ENCODE data around the gene HMOX2. TPM values are rescaled to one million over a fixed set of nuclear protein-coding genes. Genes with fewer than 3 reads are reported as not detected.
A peak's percentile ranks its signal among the peaks of the same experiment; 100 is the strongest.

HMOX2 gene
- total and polyA plus RNA-seq, 2 donors from 2014 or later, result 56.4 to 116 TPM

DNA sequence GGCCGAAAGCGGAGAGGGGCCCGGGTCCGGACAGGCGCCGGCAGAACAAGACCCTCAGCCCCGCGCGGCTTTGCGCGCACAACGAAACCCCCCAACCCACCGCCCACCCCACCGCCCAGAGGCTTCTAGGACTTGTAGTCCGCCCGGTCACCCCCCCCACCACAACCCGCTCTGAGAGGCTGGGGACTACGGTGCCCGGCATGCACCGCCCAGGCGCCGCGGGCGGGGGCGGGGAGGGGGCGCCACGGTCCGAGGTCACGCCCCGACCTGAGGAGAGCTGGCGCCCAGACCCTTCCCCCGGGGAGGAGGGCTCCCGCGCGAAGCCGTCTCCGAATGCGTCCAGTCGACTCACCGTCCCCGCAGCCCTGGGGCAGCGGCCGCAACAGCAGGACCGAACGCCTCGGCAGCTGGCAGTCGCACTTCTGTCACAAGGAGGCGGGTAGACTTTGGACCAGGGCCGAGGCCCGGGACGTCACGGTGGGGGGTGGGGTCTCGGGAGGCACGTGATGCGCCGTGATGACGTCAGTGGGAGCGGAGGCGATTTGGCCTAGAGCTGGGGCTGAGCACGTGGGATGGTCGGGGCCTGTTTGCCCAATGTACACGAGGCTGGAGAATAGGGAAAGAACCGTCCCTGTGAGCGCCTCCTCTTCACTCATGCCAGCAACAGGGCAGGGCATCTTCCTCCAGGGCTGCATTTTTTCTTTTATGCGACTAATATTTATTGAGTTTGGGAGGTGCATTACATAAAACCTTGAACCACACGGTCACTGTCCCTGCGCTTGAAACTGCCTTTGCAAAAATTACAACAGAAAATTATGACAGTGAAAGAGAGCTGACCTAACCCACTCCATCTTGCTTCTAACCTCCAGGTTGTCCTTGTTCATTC lies 62.4 kb downstream of the HMOX2 start, which contains the start of gene CDIP1:
Gene CDIP1 (minus strand): TSS at position 424 of the 886 bp plus-strand sequence. CDS start 24,643 bp downstream, outside the sequence.
- Histone ChIP-seq H3K9ac (ENCODE audit: low read length in 3 of 3) (peak within 1 kb of the TSS in 2 of 3 donors; percentile 57 to 80), H3K9me3 (ENCODE audit: control insufficient read depth in 2 of 3, insufficient read depth in 1 of 3, low read length in 3 of 3) (peaks cover 0 to 10% (median 0%) of the 10 kb centered on the region in 3 donors), H3K27me3 (ENCODE audit: control insufficient read depth, insufficient read depth, low read length) (no peaks in the 10 kb centered on the region), H3K27ac (ENCODE audit: low read depth in 2 of 2, low read length in 2 of 2) (peak within 1 kb of the TSS; percentile 77 to 94), H3K4me1 (ENCODE audit: control insufficient read depth in 2 of 3, insufficient read depth in 2 of 3, low read depth in 1 of 3, low read length in 3 of 3) (peaks cover 0 to 11% (median 0%) of the 10 kb centered on the region in 3 donors), H3K36me3 (ENCODE audit: control insufficient read depth in 2 of 3, insufficient read depth in 3 of 3, low read length in 3 of 3) (no peaks in the 10 kb centered on the region), H3K4me3 (ENCODE audit: low read length in 3 of 3) (peak within 1 kb of the TSS; percentile 60 to 81 (median 60))
- DNase-seq, result peak; percentile 96 to 99 (median 97)
- intact Hi-C loops (cut with DNase I), result no loop called here
- FAIRE-seq, result peak; percentile 62
- TF ChIP-seq, protein P1, sequence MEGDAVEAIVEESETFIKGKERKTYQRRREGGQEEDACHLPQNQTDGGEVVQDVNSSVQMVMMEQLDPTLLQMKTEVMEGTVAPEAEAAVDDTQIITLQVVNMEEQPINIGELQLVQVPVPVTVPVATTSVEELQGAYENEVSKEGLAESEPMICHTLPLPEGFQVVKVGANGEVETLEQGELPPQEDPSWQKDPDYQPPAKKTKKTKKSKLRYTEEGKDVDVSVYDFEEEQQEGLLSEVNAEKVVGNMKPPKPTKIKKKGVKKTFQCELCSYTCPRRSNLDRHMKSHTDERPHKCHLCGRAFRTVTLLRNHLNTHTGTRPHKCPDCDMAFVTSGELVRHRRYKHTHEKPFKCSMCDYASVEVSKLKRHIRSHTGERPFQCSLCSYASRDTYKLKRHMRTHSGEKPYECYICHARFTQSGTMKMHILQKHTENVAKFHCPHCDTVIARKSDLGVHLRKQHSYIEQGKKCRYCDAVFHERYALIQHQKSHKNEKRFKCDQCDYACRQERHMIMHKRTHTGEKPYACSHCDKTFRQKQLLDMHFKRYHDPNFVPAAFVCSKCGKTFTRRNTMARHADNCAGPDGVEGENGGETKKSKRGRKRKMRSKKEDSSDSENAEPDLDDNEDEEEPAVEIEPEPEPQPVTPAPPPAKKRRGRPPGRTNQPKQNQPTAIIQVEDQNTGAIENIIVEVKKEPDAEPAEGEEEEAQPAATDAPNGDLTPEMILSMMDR (IDR thresholded peaks at IDR 0.05; ENCODE audit: borderline replicate concordance, extremely low read depth, insufficient read depth), result no peak

DNA sequence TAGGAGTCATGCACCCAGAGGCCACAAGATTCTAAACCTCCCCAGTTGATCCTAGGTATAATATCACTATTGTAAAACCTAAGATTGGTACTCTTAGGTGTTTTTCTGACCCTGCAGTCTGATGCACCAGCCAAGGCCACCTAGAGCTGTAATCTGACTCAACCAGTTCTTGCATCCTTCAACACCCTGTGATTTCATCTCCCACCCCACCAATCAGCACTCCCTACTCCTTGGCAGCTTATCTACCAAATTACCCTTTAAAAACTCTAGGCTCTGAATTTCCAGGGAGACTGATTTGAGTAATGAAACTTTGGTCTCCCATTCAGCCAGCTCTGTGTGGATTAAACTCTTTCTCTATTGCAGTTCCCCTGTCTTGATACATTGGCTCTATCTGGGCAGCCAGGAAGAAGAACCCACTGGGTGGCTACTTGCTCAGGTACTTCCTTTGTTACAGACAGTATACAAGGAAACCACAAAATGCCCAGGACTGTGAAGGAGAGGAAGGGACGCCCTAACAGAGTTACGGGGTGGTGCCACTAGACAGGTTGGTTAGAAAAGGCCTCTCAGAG lies 63.6 kb downstream of the HMOX2 start:
- Histone ChIP-seq H3K9ac (ENCODE audit: low read length in 3 of 3) (no peak overlapping the region), H3K4me3 (ENCODE audit: low read length in 3 of 3) (no peak overlapping the region), H3K4me1 (ENCODE audit: control insufficient read depth in 2 of 3, insufficient read depth in 2 of 3, low read depth in 1 of 3, low read length in 3 of 3) (peaks cover 0 to 8% (median 0%) of the 10 kb centered on the region in 3 donors), H3K27ac (ENCODE audit: low read depth in 2 of 2, low read length in 2 of 2) (no peak overlapping the region), H3K36me3 (ENCODE audit: control insufficient read depth in 2 of 3, insufficient read depth in 3 of 3, low read length in 3 of 3) (no peaks in the 10 kb centered on the region), H3K27me3 (ENCODE audit: control insufficient read depth, insufficient read depth, low read length) (no peaks in the 10 kb centered on the region), H3K9me3 (ENCODE audit: control insufficient read depth in 2 of 3, insufficient read depth in 1 of 3, low read length in 3 of 3) (peaks cover 0 to 10% (median 0%) of the 10 kb centered on the region in 3 donors)
- intact Hi-C loops (cut with DNase I), result no loop called here
- TF ChIP-seq, protein P1 (IDR thresholded peaks at IDR 0.05; ENCODE audit: borderline replicate concordance, extremely low read depth, insufficient read depth), result no peak
- DNase-seq (no peak), FAIRE-seq (no peak)

DNA sequence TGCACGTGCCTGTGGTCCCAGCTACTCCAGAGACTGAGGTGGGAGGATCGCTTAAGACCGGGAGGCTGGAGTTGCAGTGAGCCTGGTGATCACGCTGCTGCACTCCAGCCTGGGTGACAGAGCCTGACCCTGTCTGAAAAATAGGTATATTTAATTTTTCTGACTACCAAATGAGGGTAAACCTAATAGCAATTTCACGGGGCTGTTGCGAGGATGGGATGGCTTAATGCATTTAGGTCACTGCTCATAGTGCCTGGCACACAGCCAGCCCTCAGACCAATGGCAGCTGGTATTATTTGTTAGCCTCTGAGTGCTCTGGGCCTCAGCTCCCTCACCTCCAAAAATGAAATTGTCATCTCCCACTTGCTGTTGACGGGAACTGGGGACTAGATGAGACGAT lies 68.3 kb downstream of the HMOX2 start:
- Histone ChIP-seq H3K4me3 (ENCODE audit: low read length in 3 of 3) (no peak overlapping the region), H3K27me3 (ENCODE audit: control insufficient read depth, insufficient read depth, low read length) (no peaks in the 10 kb centered on the region), H3K4me1 (ENCODE audit: control insufficient read depth in 2 of 3, insufficient read depth in 2 of 3, low read depth in 1 of 3, low read length in 3 of 3) (no peaks in the 10 kb centered on the region), H3K9me3 (ENCODE audit: control insufficient read depth in 2 of 3, insufficient read depth in 1 of 3, low read length in 3 of 3) (peaks cover 0 to 6% (median 0%) of the 10 kb centered on the region in 3 donors), H3K9ac (ENCODE audit: low read length in 3 of 3) (no peak overlapping the region), H3K27ac (ENCODE audit: low read depth in 2 of 2, low read length in 2 of 2) (no peak overlapping the region), H3K36me3 (ENCODE audit: control insufficient read depth in 2 of 3, insufficient read depth in 3 of 3, low read length in 3 of 3) (no peaks in the 10 kb centered on the region)
- DNase-seq (no peak), FAIRE-seq (no peak)
- TF ChIP-seq, protein P1 (IDR thresholded peaks at IDR 0.05; ENCODE audit: borderline replicate concordance, extremely low read depth, insufficient read depth), result no peak
- intact Hi-C loops (cut with DNase I), result no loop called here

All from kidney (tissue), 14 donors.